MM.1S (cell line): ENCODE measurements around the gene FBLN1.

Experiments used
- DNase-seq: peaks from one replicate; pipeline ENCODE4 v3.0.0-alpha.2; 2015
- H2AFZ ChIP-seq: fragments of 300-600 bp; sonication (generic); 2 replicates; pipeline ENCODE4 v1.6.0; 2016; ENCODE audit warnings: antibody characterized with exemption, low read length
- H3F3A ChIP-seq: fragments of 300-600 bp; sonication (generic); 2 replicates; pipeline ENCODE4 v1.6.1; 2016; ENCODE audit warnings: mild to moderate bottlenecking, antibody characterized with exemption, low read length, moderate library complexity, mixed read lengths; ENCODE audit not compliant: insufficient read depth
- H3K27ac ChIP-seq: fragments of 300-600 bp; sonication (generic); 2 replicates; pipeline ENCODE4 v1.5.1; 2016; ENCODE audit warnings: mild to moderate bottlenecking, low read length
- H3K27me3 ChIP-seq: fragments of 300-600 bp; sonication (generic); replicated peaks from 2 replicates; pipeline ENCODE4 v1.6.0; 2016; ENCODE audit warnings: low read length; ENCODE audit not compliant: insufficient read depth
- H3K36me3 ChIP-seq: fragments of 300-600 bp; sonication (generic); replicated peaks from 2 replicates; pipeline ENCODE4 v1.6.1; 2016; ENCODE audit warnings: mild to moderate bottlenecking, low read length, mixed read lengths; ENCODE audit not compliant: insufficient read depth
- H3K4me1 ChIP-seq: fragments of 300-600 bp; sonication (generic); 2 replicates; pipeline ENCODE4 v1.6.1; 2016; ENCODE audit warnings: low read length, mixed read lengths
- H3K4me2 ChIP-seq: fragments of 300-600 bp; sonication (generic); 2 replicates; pipeline ENCODE4 v1.6.0; 2016; ENCODE audit warnings: low read depth, low read length
- H3K4me3 ChIP-seq: fragments of 300-600 bp; sonication (generic); 2 replicates; pipeline ENCODE4 v1.5.1; 2016; ENCODE audit warnings: low read length, mixed read lengths
- H3K79me2 ChIP-seq: fragments of 300-600 bp; sonication (generic); 2 replicates; pipeline ENCODE4 v1.6.1; 2016; ENCODE audit warnings: mixed run types, low read length, mixed read lengths
- H3K9ac ChIP-seq: fragments of 300-600 bp; sonication (generic); 2 replicates; pipeline ENCODE4 v1.6.1; 2016; ENCODE audit warnings: low read length, mixed read lengths
- H3K9me2 ChIP-seq: fragments of 300-600 bp; sonication (generic); replicated peaks from 2 replicates; pipeline ENCODE4 v1.6.1; 2016; ENCODE audit warnings: mild to moderate bottlenecking, low read length, mixed read lengths; ENCODE audit not compliant: insufficient read depth
- H3K9me3 ChIP-seq: fragments of 300-600 bp; sonication (generic); replicated peaks from 2 replicates; pipeline ENCODE4 v1.6.1; 2016; ENCODE audit warnings: mild to moderate bottlenecking, low read length, mixed read lengths; ENCODE audit not compliant: insufficient read depth
- H4K20me1 ChIP-seq: fragments of 300-600 bp; sonication (generic); 2 replicates; pipeline ENCODE4 v1.6.1; 2016; ENCODE audit warnings: mild to moderate bottlenecking, low read length, moderate library complexity, mixed read lengths; ENCODE audit not compliant: insufficient read depth
- EZH2 ChIP-seq: fragments of 300-600 bp; sonication (generic); optimal IDR thresholded peaks from 2 replicates; pipeline ENCODE3; 2017; ENCODE audit warnings: low read depth, mild to moderate bottlenecking, antibody characterized with exemption, low read length, mixed read lengths
- EZH2phosphoT487 ChIP-seq: fragments of 300-600 bp; sonication (generic); IDR thresholded peaks from 2 replicates; pipeline ENCODE4 v1.6.1; 2018; ENCODE audit warnings: antibody characterized with exemption, low read length
- TF ChIP-seq, protein P1 (sequence below): fragments of 300-600 bp; sonication (generic); IDR thresholded peaks from 2 replicates; pipeline ENCODE4 v1.5.1; 2016; ENCODE audit warnings: antibody characterized with exemption, low read length, mixed read lengths

Gene FBLN1

DNA sequence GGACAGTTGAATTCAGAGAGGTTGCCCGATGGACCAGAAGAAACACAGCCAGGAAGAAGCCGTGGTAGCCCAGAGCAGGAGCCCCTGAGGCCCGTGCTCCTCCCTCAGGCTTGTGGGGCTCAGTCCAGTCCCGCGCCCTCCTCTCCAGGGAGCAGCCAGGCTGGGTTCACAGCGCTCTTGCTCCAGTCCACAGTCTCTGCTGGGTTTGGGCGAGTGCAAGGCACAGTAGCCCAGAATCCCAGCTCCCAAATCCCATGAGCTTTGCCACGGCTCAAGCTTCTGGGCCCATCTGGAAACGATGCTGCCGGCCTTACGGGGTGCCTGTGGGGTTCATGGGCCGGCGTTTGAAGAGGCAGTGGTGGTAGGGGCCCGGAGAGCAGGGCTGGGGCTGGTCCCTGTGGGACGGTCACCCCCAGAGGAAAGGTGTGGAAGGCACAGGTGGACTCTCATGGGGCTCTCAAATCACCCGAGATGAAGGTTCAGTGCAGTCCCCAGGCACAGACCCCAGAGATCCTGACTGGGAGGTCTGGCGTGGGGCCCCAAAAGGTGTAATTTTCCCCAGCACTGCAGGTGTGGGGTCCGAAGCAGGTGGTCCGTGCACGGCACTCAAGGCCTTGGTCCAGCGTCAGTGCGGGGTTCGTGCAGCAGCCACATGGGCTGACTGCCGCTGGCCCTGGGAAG is 138.4 kb downstream of the FBLN1 start:
- no peaks in the 10 kb centered on the region; the same call in 1 of the 2 replicates for H3K4me1 ChIP-seq
- no peak overlapping the region for H3K27ac ChIP-seq
- no peaks in the 10 kb centered on the region for H3K9me3 ChIP-seq
- no peak overlapping the region for H3K4me3 ChIP-seq
- no peak overlapping the region for H2AFZ ChIP-seq
- H3K79me2 ChIP-seq = no peaks in the 10 kb centered on the region
- H3K9ac ChIP-seq = no peak overlapping the region
- TF ChIP-seq, protein P1, sequence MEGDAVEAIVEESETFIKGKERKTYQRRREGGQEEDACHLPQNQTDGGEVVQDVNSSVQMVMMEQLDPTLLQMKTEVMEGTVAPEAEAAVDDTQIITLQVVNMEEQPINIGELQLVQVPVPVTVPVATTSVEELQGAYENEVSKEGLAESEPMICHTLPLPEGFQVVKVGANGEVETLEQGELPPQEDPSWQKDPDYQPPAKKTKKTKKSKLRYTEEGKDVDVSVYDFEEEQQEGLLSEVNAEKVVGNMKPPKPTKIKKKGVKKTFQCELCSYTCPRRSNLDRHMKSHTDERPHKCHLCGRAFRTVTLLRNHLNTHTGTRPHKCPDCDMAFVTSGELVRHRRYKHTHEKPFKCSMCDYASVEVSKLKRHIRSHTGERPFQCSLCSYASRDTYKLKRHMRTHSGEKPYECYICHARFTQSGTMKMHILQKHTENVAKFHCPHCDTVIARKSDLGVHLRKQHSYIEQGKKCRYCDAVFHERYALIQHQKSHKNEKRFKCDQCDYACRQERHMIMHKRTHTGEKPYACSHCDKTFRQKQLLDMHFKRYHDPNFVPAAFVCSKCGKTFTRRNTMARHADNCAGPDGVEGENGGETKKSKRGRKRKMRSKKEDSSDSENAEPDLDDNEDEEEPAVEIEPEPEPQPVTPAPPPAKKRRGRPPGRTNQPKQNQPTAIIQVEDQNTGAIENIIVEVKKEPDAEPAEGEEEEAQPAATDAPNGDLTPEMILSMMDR = no peak
- TF ChIP-seq EZH2 (no peak), EZH2phosphoT487 (no peak)
- DNase-seq = no peak
- no peaks in the 10 kb centered on the region for H3K9me2 ChIP-seq
- no peaks in the 10 kb centered on the region for H4K20me1 ChIP-seq
- no peak overlapping the region for H3K4me2 ChIP-seq
- peaks cover 91% of the 10 kb centered on the region for H3K27me3 ChIP-seq
- no peaks in the 10 kb centered on the region for H3K36me3 ChIP-seq
- H3F3A ChIP-seq = no peaks in the 10 kb centered on the region

DNA sequence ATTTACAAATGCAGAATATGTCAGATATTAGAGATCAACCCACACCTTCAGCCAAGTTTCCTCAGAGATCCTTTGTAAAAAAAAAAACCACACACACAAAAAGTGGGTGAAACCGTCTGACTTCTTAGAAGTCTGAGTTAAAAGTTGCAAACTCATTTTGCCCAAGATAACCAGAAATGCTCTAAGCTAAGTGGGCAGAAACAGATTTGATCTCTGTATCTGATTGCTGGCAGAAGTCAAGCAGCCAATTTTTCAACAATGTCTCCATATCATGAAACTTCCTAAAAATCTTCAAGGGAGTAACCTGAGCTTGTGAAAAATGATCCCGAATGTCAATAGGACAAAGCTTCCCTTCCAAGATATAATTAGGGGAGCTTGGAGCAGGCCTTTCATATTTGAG is 140.3 kb downstream of the FBLN1 start:
- Histone ChIP-seq H3K4me1 (no peaks in the 10 kb centered on the region; the same call in 1 of the 2 replicates), H2AFZ (no peak overlapping the region), H3K79me2 (no peaks in the 10 kb centered on the region), H3K4me3 (no peak overlapping the region), H3K9ac (no peak overlapping the region), H3K9me3 (no peaks in the 10 kb centered on the region), H3K9me2 (no peaks in the 10 kb centered on the region), H3K27ac (no peak overlapping the region), H3K36me3 (no peaks in the 10 kb centered on the region), H3K27me3 (peaks cover 86% of the 10 kb centered on the region), H3K4me2 (no peak overlapping the region), H4K20me1 (no peaks in the 10 kb centered on the region), H3F3A (no peaks in the 10 kb centered on the region)
- TF ChIP-seq EZH2phosphoT487 (no peak), EZH2 (no peak)
- TF ChIP-seq, protein P1 = no peak
- DNase-seq = no peak

DNA sequence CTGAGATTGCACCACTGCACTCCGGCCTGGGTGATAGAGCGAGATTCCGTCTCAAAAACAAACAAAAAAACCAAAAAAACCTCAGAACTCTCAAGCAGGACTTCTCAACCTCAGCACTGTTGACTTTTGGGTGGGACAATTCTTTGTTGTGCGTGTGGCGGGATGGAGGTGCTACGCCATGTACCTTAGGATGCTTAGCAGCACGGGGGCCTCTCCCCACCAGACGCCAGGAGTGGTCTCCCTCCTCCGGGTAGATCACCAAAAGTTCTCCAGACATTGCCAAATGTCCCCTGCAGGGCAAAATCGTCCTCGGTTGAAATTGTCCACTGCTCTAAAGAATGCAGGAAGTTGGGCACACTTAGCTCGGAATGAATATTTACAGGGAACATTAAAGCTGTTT is 142.0 kb downstream of the FBLN1 start:
- TF ChIP-seq, protein P1 = no peak
- TF ChIP-seq EZH2phosphoT487 (no peak), EZH2 (no peak)
- Histone ChIP-seq H3K9ac (no peak overlapping the region), H3K4me2 (no peak overlapping the region)

More for the DNA sequence above, 142.0 kb downstream of the FBLN1 start:
- Histone ChIP-seq H3K4me1 (no peaks in the 10 kb centered on the region; the same call in 1 of the 2 replicates), H3F3A (no peaks in the 10 kb centered on the region), H3K9me2 (no peaks in the 10 kb centered on the region), H3K9me3 (no peaks in the 10 kb centered on the region), H2AFZ (no peak overlapping the region), H3K27ac (no peak overlapping the region), H3K4me3 (no peak overlapping the region), H3K36me3 (no peaks in the 10 kb centered on the region), H3K79me2 (no peaks in the 10 kb centered on the region), H3K27me3 (peaks cover 77% of the 10 kb centered on the region), H4K20me1 (no peaks in the 10 kb centered on the region)
- DNase-seq = no peak
